ENCODE results near the gene VWF.

- no peak for TF ChIP-seq SUZ12 (IDR thresholded peaks at IDR 0.05; ENCODE audit: extremely low read depth, insufficient read depth, insufficient read length)
- no peak for TF ChIP-seq ZNF274 (IDR thresholded peaks at IDR 0.05; ENCODE audit: low read depth, low read length)
- TF ChIP-seq YY1 (IDR thresholded peaks at IDR 0.05; ENCODE audit: insufficient read depth, insufficient read length), result no peak
These were observed 154.3 kb downstream of the VWF start for GRCh38 chr12:5969974-5970690.
